GM13976 (cell line): ENCODE results near the gene OLFM1.

ENCODE experiments used
- DNase-seq: peaks from one replicate; pipeline ENCODE4 v3.0.0; 2012; ENCODE audit warnings: low spot score
- CTCF ChIP-seq: IDR thresholded peaks from 2 replicates; pipeline ENCODE4 v1.5.1; 2012; ENCODE audit warnings: borderline replicate concordance, mild to moderate bottlenecking; ENCODE audit not compliant: insufficient read depth; ENCODE audit errors: extremely low read depth, missing control alignments, control extremely low read depth
- in situ Hi-C: fragments of 300-500 bp; cut with MboI; formaldehyde crosslinking; loops from one replicate; pipeline ENCODE4 v1.12.0; 2022; ENCODE audit warnings: low sequenced_read_pairs, mixed read lengths, inconsistent platforms; ENCODE audit not compliant: unreplicated experiment

Gene OLFM1

GRCh38 chr9:135081731-135082130 lies 5.7 kb upstream of the OLFM1 start:
- in situ Hi-C loops, result loop anchor here (25.0 kb wide), 1 partner anchor 331 kb away; no protein-coding TSS in a partner anchor
- no peak for TF ChIP-seq CTCF
- DNase-seq, result no peak

- DNase-seq, result no peak
- in situ Hi-C loops, result loop anchor here (25.0 kb wide), 1 partner anchor 330 kb away; no protein-coding TSS in a partner anchor
- no peak for TF ChIP-seq CTCF
These were observed 4.9 kb upstream of the OLFM1 start for GRCh38 chr9:135082536-135082935.

- in situ Hi-C loops, result loop anchor here (25.0 kb wide), 1 partner anchor 329 kb away; no protein-coding TSS in a partner anchor
- no peak for TF ChIP-seq CTCF
- DNase-seq, result no peak
These were observed 4.1 kb upstream of the OLFM1 start for GRCh38 chr9:135083241-135083810.

GRCh38 chr9:135083831-135084230 lies 3.6 kb upstream of the OLFM1 start:
- DNase-seq, result no peak
- in situ Hi-C loops, result loop anchor here (25.0 kb wide), 1 partner anchor 328 kb away; no protein-coding TSS in a partner anchor
- TF ChIP-seq CTCF, result no peak

- in situ Hi-C loops, result loop anchor here (25.0 kb wide), 1 partner anchor 328 kb away; no protein-coding TSS in a partner anchor
- no peak for TF ChIP-seq CTCF
- DNase-seq, result no peak
These were observed 3.2 kb upstream of the OLFM1 start for GRCh38 chr9:135084262-135084661.

GRCh38 chr9:135084881-135085760 lies 2.3 kb upstream of the OLFM1 start:
- no peak for DNase-seq
- TF ChIP-seq CTCF, result no peak
- in situ Hi-C loops, result loop anchor here (25.0 kb wide), 1 partner anchor 327 kb away; no protein-coding TSS in a partner anchor
